Activated naive CD8-positive, alpha-beta T cell (primary cell): ENCODE measurements around the gene M6PR.

ENCODE experiments used
- H3K27ac Mint-ChIP-seq: one replicate; pipeline ENCODE4 v1.8.0; 2021; ENCODE audit warnings: mixed read lengths
- H3K27me3 Mint-ChIP-seq: one replicate; pipeline ENCODE4 v1.8.0; 2021; ENCODE audit warnings: mixed read lengths
- H3K36me3 Mint-ChIP-seq: one replicate; pipeline ENCODE4 v1.8.0; 2021; ENCODE audit warnings: mixed read lengths
- H3K4me1 Mint-ChIP-seq: one replicate; pipeline ENCODE4 v1.8.0; 2021; ENCODE audit warnings: low read depth, mixed read lengths
- H3K4me3 Mint-ChIP-seq: one replicate; pipeline ENCODE4 v1.8.0; 2021; ENCODE audit warnings: mild to moderate bottlenecking, mixed read lengths
- H3K9me3 Mint-ChIP-seq: one replicate; pipeline ENCODE4 v1.8.0; 2021; ENCODE audit warnings: low read depth, mixed read lengths

The M6PR gene

DNA sequence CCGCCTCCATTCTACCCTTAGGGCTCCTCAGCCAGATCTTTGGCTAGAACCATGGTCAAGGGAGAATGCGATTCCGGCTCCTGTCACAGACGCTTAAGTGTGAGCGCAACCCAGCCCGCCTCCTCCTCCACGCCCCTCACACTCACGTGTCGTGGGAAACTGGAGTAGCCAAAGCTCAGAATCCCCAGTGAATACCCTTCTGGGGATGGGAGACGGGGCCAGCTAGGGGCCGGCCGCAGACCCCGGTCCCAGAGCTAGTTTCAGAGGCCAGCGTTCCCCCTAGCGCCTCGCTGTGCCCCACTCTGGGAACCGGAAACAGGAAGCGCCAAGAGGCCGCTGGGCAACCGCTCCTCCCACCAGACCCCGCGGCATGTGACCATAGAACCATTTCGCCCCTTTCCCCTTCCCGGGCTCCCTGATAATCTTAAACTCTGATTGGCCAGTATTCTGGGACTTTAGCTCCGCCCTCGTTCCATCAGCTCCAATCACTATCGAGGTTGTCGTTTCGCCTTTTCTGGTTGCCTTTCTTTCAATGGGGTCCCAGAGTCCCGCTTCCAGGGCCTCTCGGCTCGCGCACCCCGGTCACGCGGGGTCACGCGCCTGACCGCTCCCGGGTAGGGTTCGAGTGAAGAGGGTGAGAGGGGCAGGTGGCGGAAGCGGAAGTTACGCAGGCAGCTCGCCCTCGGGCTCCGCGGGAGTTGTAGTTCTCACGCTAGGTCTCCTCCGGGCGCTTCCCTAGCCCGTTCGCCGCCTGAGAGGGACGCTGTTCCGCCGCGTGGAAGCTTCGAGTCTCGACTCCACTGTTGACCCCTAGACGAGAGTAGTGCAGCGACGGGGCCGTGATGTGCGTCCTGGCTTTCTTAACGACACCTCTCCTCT is at the start of gene M6PR:
Gene M6PR (minus strand): TSS at position 304 of the 879 bp plus-strand sequence. CDS start 3,241 bp downstream, outside the sequence.
- peaks cover 60% of the 10 kb centered on the region for H3K4me1 Mint-ChIP-seq
- H3K27ac Mint-ChIP-seq = peak within 1 kb of the TSS; percentile 97
- peaks cover 9% of the 10 kb centered on the region for H3K9me3 Mint-ChIP-seq

DNA sequence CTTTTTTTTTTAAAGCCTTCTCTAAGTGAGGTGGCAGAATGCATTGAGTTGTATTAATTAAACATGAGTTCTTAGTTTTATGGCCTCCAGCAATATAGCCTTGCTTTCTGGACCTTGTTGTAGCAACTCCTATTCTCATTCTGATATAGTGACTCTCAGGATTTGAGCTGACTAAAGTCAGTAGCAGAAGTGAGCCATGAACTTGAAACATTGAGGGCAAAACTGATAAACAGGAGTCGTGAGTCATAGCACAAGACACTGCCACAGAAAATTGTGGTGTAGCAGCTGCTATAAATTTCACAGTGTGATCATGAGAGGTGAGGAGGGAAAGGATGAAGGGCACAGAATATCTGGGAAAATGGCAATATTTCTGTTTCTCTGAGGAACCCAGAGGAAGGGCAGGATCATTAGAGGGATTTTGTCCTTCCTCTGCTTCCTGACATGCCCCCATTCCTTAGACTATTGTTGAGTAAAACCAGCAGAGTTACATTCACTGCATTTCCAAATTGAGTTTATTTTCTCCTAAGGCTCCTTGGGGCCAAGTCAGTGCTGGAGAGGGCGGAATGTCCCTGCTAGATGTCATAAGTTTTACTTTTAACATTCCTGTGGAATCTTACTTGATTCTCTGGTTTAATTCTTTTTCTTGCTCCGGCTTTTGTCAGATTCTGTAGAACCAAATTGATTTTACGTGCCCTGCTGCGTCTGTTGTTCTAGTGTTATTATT is 47.4 kb upstream of the M6PR start:
- Mint-ChIP-seq H3K4me3 (peak overlapping the region; percentile 0), H3K27me3 (no peaks in the 10 kb centered on the region), H3K9me3 (no peaks in the 10 kb centered on the region), H3K27ac (peak overlapping the region; percentile 59), H3K36me3 (peaks cover 2% of the 10 kb centered on the region), H3K4me1 (peaks cover 58% of the 10 kb centered on the region)

More for the DNA sequence above, at the start of gene M6PR:
- Mint-ChIP-seq H3K4me3 (peak within 1 kb of the TSS; percentile 100), H3K36me3 (peaks cover 9% of the 10 kb centered on the region), H3K27me3 (no peaks in the 10 kb centered on the region)

DNA sequence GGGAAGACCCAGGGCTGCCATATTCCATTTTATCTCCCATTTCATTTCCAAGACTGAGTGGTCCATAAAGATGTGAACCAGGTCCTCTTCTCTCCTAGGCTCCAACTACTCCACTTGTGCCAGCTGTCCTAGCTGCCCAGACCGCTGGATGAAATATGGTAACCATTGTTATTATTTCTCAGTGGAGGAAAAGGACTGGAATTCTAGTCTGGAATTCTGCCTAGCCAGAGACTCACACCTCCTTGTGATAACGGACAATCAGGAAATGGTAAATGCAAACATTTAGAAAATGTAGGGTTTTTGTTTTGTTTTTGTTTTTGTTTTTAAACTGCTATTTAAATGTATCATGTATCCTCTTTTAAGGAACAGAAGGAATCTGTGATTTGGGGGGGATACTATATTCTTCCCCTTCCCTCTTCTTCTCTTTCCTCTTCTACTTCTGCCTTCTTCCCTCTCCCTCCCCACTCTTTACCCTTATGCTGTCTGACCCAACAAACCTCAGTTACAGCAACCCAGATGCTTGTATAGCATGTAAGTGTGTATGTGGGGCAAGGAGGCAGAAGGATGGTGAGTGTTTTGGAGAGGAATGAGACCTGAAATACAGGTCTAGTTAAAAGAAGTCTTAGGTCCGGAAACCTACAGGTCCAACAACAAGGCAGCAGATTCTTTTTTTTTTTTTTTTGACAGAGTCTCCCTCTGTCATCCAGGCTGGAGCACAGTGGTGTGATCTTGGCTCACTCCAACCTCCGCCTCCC is 45.8 kb upstream of the M6PR start:
- Mint-ChIP-seq H3K9me3 (no peaks in the 10 kb centered on the region), H3K36me3 (peaks cover 2% of the 10 kb centered on the region), H3K4me1 (peaks cover 55% of the 10 kb centered on the region), H3K27me3 (no peaks in the 10 kb centered on the region), H3K27ac (peak overlapping the region; percentile 61), H3K4me3 (no peak overlapping the region)

DNA sequence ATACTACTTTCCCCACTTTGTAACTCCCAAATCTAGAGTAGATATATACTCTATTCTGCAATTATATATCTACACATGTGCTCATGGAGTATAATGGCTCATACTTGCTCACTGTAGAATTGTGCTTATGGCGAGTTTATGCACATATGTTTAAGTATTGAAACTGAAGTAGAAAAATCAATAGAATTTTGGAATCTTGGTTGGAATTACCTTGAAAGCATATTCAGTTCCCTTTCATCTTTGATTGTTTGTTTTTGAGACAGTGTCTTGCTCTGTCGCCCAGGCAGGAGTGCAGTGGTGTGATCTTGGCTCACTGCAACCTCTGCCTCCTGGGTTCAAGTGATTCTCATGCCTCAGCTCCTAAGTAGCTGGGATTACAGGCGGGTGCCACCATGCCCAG is 44.4 kb upstream of the M6PR start:
- Mint-ChIP-seq H3K4me3 (peak overlapping the region; percentile 35), H3K27ac (peak overlapping the region; percentile 28), H3K36me3 (peaks cover 2% of the 10 kb centered on the region), H3K4me1 (peaks cover 57% of the 10 kb centered on the region), H3K9me3 (no peaks in the 10 kb centered on the region), H3K27me3 (no peaks in the 10 kb centered on the region)

DNA sequence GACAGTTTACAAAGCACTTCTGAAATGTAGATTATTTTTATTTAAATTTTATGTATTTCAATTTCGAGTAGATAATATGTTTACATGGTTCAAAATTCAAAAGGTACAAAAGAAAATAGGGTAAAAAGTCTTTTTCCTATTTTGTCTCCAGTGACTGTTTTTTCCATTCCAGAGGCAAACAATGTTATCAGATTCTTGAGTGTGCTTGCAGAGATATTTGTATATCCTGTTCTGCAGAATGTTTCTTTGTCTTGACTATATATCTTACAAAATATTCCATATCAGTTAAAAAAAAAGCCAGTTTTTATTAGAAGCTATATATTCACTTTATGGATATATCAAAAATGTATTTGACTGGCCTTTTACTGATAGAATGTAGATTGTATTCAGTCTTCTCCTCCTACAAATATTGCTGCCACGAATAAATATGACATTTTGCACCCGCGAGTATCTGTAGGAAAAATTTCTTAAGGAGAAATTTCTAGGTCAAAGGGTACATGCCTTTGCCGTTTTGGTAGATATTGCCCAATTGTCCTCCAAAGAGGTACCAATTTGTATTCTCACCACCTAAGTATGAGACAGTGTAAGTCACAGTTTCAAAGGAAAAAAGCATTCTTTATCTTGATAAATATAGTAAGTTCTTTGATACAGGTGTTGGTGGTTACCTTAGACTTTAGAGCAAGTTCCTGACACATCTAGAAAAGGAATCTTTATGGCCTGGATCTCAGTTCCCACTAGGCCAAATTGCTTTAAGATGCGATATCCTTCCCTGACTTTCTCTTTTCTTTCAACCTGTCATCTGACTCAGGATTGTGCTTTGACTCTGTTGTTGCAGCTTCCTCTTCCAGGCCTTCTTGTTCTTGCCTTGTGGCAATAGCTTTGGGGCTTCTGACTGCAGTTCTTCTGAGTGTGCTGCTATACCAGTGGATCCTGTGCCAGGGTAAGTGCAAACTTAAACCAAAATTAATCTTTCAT is 42.2 kb upstream of the M6PR start:
- Mint-ChIP-seq H3K9me3 (no peaks in the 10 kb centered on the region), H3K4me1 (peaks cover 68% of the 10 kb centered on the region), H3K36me3 (peaks cover 2% of the 10 kb centered on the region), H3K27me3 (no peaks in the 10 kb centered on the region), H3K4me3 (peak overlapping the region; percentile 64), H3K27ac (peak overlapping the region; percentile 61)

DNA sequence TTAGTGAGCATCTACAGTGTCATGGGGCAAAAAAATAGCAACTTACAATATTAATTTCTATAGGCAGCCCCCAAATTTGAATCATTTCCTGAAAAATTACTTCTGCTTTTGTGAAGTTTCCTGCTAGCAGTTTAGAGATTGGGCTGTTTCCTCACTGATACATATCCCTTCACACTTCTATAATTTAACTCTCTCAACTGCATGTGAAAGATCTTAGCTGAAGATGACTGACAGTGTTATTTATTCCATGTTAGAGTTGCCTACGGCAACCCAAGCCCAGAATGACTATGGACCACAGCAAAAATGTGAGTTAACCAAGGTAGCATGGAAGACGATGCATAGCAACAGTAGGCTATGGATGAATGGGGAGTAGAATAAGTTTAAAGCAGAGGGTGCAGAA is 40.0 kb upstream of the M6PR start, which contains the start of gene KLRG1:
Gene KLRG1 (plus strand): TSS at position 134 of the 400 bp plus-strand sequence. CDS start 90 bp downstream, at position 224.
- no peaks in the 10 kb centered on the region for H3K9me3 Mint-ChIP-seq
- H3K4me3 Mint-ChIP-seq = peak within 1 kb of the TSS; percentile 25
- H3K27ac Mint-ChIP-seq = peak within 1 kb of the TSS; percentile 59
- H3K4me1 Mint-ChIP-seq = peaks cover 69% of the 10 kb centered on the region
- peaks cover 3% of the 10 kb centered on the region for H3K36me3 Mint-ChIP-seq
- H3K27me3 Mint-ChIP-seq = no peaks in the 10 kb centered on the region

DNA sequence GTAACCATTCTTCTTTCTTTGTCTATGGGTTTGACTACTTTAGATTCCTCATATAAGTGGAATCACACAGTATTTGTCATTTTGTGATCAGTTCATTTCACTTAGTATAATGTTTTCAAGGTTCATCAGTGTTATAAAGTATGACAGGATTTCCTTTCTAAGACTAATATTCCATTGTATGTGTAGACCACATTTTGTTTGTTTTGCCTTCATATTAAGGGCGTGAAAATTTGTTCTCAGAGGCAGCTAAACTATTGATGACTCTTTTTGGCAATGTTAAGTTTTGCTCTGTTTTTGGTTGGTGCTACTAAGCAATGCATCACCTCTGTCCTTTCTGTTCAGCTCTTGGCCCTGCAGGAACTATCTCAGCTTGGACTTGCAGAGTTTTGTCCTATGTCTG is 38.2 kb upstream of the M6PR start:
- H3K36me3 Mint-ChIP-seq = peaks cover 6% of the 10 kb centered on the region
- H3K9me3 Mint-ChIP-seq = no peaks in the 10 kb centered on the region
- H3K4me3 Mint-ChIP-seq = peak overlapping the region; percentile 49
- H3K27me3 Mint-ChIP-seq = no peaks in the 10 kb centered on the region
- peak overlapping the region; percentile 37 for H3K27ac Mint-ChIP-seq
- H3K4me1 Mint-ChIP-seq = peaks cover 62% of the 10 kb centered on the region

DNA sequence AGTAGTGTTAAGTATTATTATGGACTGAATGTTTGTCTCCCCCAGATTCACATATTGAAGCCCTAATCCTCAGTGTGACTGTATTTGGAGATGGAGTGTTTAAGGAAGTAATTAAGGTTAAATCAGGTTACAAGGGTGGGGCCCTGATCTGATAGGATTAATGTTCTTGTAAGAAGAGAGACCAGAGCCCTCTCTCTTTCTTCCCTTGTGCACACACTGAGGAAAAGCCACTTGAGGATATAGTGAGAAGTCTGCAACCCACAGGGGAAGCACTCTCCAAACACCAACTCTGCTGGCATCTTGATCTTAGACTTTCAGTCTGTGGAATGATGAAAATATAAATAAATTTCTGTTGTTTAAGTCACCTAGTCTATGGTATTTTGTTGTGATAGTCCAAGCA is 37.7 kb upstream of the M6PR start:
- Mint-ChIP-seq H3K27me3 (no peaks in the 10 kb centered on the region), H3K36me3 (peaks cover 6% of the 10 kb centered on the region), H3K27ac (no peak overlapping the region), H3K4me3 (no peak overlapping the region), H3K9me3 (no peaks in the 10 kb centered on the region), H3K4me1 (peaks cover 58% of the 10 kb centered on the region)

DNA sequence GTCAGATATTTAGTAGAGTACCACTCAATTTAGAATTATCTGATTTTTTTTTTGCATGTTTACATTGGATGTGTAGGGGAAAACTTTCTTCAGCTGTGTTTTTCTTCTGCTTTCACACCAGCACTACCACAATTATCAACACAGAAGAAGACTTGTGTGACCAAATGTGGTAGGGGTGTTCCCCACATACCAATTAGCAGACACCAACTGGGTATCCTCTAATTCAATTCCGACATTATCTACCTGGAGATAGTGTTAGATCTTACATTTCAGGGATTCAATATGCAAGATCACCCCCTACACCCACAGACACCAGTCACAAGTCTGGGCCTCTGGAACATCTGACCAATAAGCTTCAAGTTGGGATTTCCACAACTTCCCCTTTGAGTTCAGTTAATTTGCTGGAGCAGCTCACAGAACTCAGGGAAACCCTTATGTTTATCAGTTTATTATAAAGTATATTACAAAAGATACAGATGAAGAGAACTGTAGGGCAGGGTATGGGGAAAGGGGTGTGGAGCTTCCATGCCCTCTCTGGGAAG is 35.8 kb upstream of the M6PR start:
- Mint-ChIP-seq H3K9me3 (no peaks in the 10 kb centered on the region), H3K4me3 (no peak overlapping the region), H3K27me3 (no peaks in the 10 kb centered on the region), H3K27ac (no peak overlapping the region), H3K4me1 (peaks cover 52% of the 10 kb centered on the region), H3K36me3 (peaks cover 12% of the 10 kb centered on the region)

DNA sequence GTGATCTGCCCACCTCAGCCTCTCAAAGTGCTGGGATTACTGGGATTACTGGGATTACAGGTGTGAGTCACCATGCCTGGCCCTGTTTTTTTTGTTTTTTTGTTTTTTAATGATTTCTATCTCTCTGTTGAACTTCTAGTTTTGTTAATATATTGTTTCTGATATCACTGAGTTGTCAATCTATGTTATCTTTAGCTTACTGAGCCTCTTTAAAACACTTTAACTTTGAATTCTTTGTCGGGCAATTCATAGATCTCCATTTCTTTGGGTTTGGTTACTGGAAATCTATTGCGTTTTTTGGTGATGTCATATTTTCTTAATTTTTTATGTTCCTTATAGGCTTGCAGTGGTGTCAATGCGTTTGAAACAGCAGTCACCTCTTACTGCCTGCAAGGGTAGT is 30.7 kb upstream of the M6PR start:
- Mint-ChIP-seq H3K9me3 (peaks cover 7% of the 10 kb centered on the region), H3K27ac (no peak overlapping the region), H3K4me3 (no peak overlapping the region), H3K4me1 (peaks cover 11% of the 10 kb centered on the region), H3K27me3 (no peaks in the 10 kb centered on the region), H3K36me3 (peaks cover 24% of the 10 kb centered on the region)

DNA sequence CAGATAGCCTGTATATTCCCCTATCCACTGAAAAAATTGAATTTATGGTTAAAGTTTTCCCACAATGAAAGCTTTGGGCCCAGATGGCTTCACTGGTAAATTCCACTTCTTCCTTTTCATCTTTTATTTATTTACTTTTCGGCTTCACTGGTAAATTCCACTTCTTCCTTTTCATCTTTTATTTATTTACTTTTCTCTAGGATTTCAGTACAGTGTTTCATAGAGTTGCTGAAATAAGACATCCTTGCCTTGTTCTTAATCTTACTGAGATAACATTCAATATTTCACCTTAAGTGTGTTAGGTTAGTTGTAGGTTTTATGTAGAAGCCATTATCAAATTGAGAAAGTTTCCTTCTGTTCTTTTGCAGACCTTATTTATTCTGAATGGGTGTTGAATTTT is 21.0 kb upstream of the M6PR start:
- Mint-ChIP-seq H3K4me1 (peaks cover 9% of the 10 kb centered on the region), H3K9me3 (peaks cover 4% of the 10 kb centered on the region), H3K27ac (no peak overlapping the region), H3K27me3 (no peaks in the 10 kb centered on the region), H3K36me3 (peaks cover 8% of the 10 kb centered on the region), H3K4me3 (no peak overlapping the region)

DNA sequence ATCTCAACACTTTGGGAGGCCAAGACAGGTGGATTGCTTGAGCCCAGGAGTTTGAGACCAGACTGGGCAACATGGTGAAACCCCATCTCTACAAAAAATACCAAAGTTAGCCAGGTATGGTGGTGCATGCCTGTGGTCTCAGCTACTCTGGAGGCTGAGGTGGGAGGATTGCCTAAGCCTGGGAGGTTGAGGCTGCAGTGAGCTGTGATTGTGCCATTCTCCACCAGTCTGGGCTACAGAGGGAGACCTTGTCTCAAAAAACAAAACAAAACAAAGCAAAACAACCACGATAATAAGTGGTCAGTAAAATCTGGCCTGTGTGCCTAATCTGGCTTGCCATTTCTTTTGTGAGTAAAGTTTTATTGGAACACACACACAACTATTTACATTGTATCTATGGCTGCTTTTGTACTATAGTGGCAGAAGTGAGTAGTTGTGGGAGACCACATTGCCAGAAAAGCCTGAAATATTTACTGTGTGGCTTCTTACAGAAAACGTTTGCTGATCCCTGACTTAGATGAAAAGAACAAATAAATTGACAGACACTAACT is 20.5 kb upstream of the M6PR start:
- no peaks in the 10 kb centered on the region for H3K27me3 Mint-ChIP-seq
- peaks cover 9% of the 10 kb centered on the region for H3K4me1 Mint-ChIP-seq
- H3K27ac Mint-ChIP-seq = no peak overlapping the region
- H3K4me3 Mint-ChIP-seq = no peak overlapping the region
- H3K36me3 Mint-ChIP-seq = peaks cover 6% of the 10 kb centered on the region
- peaks cover 4% of the 10 kb centered on the region for H3K9me3 Mint-ChIP-seq

DNA sequence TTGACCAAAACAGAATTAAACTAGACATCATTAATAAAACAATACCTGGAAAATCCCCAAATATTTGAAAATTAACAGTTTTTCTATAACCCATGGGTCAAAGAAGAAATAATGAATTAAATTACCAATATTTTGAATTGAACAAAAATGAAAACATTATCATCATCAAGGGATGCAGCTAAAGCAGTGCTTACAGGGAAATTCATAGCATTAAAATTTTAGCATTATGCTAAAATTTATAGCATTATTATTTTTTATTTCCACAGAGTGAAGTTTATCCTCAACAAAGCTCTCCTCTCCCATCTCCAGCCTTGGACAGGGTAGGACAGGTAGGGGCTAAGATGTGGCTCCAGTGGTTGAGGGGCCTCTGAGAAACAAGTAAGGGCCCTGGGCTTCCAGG is 19.3 kb upstream of the M6PR start:
- Mint-ChIP-seq H3K9me3 (peaks cover 4% of the 10 kb centered on the region), H3K36me3 (peaks cover 14% of the 10 kb centered on the region), H3K4me1 (peaks cover 13% of the 10 kb centered on the region), H3K27ac (no peak overlapping the region), H3K27me3 (no peaks in the 10 kb centered on the region), H3K4me3 (no peak overlapping the region)
